SK-N-SH (cell line): Measurements from ENCODE around the gene OR51B2.

Experiments used
- CTCF ChIP-seq: fragments of 200-600 bp; sonication (generic); IDR thresholded peaks from 2 replicates; pipeline ENCODE4 v1.6.1; 2017; ENCODE audit warnings: antibody characterized with exemption, mild to moderate bottlenecking, moderate library complexity
- GABPA ChIP-seq: IDR thresholded peaks from 2 replicates; pipeline ENCODE4 v1.4.0; 2012; ENCODE audit warnings: low read depth, mild to moderate bottlenecking
- MEF2A ChIP-seq: IDR thresholded peaks from 2 replicates; pipeline ENCODE4 v1.4.0; 2012; ENCODE audit warnings: low read depth, borderline replicate concordance
- POLR2AphosphoS5 ChIP-seq: IDR thresholded peaks from 2 replicates; pipeline ENCODE4 v1.6.1; 2012; ENCODE audit warnings: low read depth, low read length
- RAD21 ChIP-seq: IDR thresholded peaks from 2 replicates; pipeline ENCODE4 v1.6.1; 2012; ENCODE audit warnings: mild to moderate bottlenecking, low read length
- REST ChIP-seq: IDR thresholded peaks from 2 replicates; pipeline ENCODE4 v1.6.1; 2012; ENCODE audit warnings: mild to moderate bottlenecking, low read depth, low read length, moderate library complexity
- SIN3A ChIP-seq: IDR thresholded peaks from 2 replicates; pipeline ENCODE4 v1.6.1; 2012; ENCODE audit warnings: low read depth, mild to moderate bottlenecking, low read length, moderate library complexity, borderline replicate concordance

DNA sequence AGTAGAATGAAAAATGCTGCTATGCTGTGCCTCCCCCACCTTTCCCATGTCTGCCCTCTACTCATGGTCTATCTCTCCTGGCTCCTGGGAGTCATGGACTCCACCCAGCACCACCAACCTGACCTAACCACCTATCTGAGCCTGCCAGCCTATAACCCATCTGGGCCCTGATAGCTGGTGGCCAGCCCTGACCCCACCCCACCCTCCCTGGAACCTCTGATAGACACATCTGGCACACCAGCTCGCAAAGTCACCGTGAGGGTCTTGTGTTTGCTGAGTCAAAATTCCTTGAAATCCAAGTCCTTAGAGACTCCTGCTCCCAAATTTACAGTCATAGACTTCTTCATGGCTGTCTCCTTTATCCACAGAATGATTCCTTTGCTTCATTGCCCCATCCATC lies 39.5 kb downstream of the OR51B2 start:
- no peak for TF ChIP-seq REST
- TF ChIP-seq SIN3A: no peak
- TF ChIP-seq CTCF: no peak
- no peak for TF ChIP-seq MEF2A
- TF ChIP-seq RAD21: no peak
- no peak for TF ChIP-seq GABPA
- no peak for TF ChIP-seq POLR2AphosphoS5
